Kidney glomerular epithelial cell (primary cell): Measurements from ENCODE around the gene LRRC3B.
A peak's percentile ranks its signal among the peaks of the same experiment; 100 is the strongest.

Experiments used
- DNase-seq: peaks from one replicate; lab custom pipeline; 2025; lab: John Stamatoyannopoulos, UW

The LRRC3B gene

DNA sequence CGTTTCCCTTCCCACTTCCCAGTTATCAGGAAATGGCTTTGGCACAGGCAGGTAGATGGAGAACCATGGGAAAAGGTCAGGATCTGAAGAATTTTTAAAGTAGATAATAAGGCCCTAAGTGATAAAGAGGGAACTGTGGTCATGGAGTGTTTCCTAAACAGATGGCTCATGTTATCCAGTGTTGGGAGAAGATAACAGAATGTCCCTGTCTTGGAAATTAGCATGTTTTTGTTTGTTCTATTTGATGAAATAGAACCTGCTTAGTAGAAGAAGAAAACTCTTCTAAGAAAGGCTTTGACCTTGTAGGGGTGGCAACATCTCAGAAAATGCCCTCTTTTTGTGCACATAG is 8.8 kb downstream of the LRRC3B start:
- no peak for DNase-seq

- DNase-seq: no peak
Measured at GRCh38 chr3:26634601-26635000, 12.0 kb downstream of the LRRC3B start.

DNA sequence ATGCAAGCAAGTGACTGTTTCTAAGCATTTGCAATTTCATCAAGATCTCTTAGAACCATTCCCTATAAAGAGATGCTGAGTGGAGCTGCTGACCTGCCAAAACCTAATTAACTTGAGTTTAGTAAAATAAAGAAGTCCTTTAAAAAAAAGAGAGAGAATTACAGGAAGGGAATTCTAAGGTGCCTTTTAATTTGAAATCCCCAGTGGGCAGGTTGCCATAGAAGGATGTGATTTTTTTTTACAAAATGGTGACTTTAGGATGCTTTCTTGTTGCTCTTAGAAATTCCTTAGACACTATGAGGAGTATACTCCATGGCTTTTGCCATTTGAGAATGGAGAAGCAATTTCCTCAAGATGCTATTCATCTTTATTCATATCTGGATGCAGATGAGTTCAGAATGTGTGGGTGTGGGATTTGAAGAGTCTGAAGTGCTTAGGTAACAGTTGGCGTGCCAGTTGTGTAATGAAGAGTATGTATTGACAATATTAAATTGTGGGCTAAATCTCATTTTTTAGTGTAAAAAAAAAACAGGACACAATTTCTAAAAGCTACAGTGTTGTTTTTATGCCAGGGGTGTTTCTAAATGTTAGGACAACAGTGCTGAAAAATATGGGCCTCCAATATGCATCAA is 13.6 kb downstream of the LRRC3B start:
- DNase-seq: no peak

GRCh38 chr3:26637698-26638097 is 15.1 kb downstream of the LRRC3B start:
- no peak for DNase-seq

DNA sequence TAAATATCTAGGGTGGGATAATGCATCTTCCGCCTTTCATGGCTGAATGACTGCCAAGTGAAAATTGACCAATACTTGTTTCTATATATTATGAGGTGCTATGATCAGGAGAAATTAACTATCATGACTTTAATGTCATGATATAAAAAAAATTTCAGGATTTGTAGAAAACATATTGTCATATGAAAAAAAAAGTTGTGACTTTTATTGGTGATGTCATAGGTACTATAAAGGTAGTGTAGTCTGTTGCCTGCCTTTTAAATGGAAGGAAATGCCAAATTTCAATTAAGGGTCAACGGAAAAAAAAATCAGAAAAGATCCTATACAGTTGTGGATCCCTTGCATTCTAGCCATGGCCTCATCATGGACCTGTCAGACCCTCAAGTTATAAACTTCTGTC is 15.5 kb downstream of the LRRC3B start:
- DNase-seq: no peak

DNA sequence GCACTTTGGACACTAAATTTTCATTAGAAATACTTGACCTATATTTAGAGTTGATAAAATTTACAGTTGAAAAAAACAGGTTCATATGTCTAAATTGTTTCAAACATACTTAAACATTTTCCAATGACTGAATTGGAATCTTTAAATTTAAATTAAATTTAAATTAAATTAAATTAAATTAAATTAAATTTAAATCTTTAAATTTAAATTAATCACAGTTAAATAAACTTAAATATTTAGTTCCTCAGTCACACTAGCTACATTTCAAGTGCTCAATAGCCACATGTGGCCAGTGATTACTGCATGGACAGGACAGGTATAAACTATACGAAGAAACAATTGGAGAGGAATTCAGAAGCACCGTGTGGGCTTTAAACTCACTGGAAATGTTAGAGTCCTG is 16.8 kb downstream of the LRRC3B start:
- no peak for DNase-seq

DNA sequence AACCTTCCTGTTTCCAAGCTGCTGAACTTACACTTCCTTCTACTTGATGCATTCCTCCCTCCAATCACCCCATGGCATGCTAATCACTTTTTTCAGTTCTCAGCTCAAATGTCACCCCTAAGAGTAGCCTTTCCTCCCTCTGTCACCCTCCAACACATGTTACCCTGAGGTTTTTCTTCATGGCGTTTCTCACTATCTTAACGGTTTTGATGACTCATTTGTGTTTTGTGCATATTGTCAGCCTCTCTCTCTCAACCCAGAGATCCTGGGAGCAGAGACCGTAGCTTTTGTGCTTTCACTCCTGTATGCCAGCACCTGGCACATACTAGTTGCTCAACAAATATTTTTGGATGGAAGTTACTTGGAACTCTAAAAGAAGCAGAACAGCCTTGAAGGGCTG is 24.5 kb downstream of the LRRC3B start:
- DNase-seq: no peak

- DNase-seq: no peak
Measured at GRCh38 chr3:26648461-26648860, 25.9 kb downstream of the LRRC3B start.

DNA sequence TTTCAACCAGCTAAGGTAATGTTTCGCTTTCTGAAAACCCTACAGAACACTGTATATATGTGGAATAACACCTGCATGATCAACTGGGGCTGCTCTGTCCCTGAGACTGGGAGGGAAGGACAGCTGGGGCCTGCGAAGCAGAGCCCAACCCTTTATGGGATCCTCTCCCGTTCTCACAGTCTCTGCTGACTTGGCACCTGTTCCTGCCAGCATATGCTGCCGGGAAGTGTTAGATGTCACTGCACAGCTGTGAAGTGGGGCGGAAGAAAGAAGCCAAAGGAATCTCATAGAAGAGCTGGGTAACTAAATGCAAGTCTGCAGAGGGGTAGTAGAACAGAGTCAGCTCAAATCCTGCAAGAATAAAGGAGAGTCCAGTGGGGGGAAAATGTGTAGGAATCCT is 29.6 kb downstream of the LRRC3B start:
- no peak for DNase-seq

DNA sequence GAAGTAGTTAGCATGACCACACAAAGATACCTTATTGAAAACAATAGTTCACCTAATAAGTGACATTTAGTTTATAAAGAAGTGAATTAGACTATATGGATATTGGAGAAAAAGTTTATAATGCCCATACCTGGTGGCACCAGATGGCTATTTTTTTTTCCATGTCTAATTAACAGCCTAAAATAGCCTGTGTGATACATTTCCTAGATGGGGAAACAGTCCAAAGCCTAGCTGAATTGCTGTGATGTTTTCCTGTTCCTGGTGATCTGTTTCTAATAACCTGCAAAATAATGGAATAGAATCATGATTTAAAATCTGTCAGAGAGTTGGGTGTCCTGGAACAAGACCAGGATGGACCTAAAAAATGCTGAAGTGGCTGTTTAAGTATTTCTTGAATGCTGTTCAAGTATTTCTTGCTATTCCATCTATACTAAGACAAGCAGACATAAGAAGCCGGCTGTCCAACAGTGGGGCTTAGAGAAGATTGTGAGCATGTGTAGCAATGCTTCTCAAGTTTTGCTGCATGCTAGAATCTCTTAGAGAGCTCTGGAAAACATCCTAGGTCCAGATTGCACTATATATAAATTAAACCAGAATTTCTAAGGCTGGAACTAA is 31.3 kb downstream of the LRRC3B start:
- DNase-seq: no peak

DNA sequence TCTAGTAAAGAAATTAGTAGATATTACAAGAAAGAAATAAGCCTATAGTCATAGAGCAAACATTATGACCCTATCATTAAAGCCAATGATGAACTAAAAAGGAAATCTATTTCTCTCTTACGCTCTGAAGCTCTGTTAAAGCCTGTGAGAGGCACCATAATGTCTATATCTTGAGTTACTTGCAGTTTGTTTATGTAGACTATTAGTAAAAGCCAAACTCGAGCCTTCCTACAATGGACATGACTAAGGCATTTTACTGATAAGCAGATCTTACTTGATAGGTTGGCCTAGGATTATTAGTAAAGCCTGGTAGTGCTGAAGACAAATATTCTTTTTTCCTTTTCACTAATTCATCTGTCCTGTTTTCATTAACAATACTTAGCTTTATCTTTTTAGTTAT is 32.7 kb downstream of the LRRC3B start:
- DNase-seq: no peak

DNA sequence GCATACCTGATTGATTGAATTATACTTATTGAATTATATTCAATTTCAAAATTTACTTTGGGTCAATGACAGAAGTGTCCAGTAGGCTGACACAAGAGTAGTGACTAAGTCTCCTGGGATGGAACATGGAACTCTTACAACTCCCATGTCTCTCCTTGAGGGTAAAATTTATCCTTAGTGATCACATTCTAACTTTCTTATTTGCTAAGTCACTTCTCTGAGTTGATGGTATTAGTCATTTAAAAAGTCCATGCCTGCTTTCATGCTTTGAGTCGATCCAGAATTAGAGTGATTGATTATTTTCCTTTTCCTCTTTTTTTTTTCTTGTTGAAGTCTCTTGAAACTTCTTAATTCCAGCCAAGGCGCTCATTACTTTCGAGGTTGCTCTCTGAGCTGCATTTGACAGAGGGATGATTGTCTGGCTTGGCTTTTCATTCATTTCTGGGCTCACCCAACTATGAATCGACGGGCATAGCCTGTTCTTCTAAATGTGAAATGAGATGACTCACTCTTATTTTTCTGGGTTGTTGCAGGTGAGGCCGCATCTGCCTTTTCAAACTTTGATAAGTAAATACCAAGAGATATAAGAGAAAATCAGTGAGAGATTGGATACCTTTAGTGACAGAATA is 34.9 kb downstream of the LRRC3B start:
- DNase-seq: peak; percentile 30

- no peak for DNase-seq
Measured at GRCh38 chr3:26668171-26668570, 45.6 kb downstream of the LRRC3B start.

DNA sequence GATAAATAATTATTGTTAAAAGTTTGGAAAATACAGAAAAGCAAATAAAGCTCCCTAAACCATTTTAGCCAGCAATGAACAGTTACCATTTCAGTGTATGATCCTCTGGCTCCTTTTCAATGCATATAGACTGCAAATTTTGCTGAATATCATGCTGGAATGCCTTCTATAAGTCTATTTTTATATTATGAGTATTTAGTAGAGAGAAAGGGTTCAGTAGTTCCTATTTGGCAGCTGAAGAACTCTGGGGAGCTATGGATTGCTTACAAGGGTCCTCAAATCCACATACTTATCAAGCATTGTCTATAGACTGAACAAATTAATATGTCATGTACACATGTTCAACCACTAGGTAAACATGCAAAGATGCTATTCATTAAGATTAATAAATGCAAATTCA is 46.1 kb downstream of the LRRC3B start:
- DNase-seq: no peak

DNA sequence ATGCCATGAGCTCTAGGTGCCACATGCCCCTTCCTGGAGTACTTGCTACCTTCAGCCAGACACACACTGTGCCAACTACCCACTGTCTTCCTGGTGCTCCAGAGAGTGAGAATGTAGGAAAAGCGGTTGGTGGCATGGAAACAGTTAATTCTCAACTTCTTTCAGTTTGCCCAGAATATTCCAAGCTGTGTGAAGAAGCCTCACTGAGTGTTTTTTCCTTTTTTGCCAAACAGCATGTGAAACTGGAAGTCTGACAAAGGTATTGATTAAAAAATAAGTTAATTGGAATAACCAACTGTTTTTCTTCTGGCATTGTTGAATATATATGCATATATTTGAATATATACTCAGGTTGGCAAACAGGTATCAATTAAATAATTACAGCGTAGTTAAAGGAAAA is 52.8 kb downstream of the LRRC3B start:
- no peak for DNase-seq

DNA sequence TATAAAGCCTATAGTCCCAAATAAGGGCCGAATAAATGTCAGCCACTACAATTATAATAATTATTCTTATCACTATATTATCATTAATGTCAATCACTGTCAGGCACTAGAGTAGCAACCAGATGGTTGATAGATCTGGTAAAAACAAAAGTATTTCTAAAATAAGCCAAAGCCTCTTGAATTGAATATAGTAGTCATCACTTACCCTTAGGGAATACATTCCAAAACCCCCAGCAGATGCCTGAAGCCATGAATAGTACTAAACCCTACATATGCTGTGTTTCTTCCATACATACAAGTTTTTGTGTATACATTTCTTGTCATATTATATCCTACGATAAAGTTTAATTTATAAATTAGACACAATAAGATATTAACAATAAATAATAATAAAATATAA is 59.1 kb downstream of the LRRC3B start:
- DNase-seq: no peak

DNA sequence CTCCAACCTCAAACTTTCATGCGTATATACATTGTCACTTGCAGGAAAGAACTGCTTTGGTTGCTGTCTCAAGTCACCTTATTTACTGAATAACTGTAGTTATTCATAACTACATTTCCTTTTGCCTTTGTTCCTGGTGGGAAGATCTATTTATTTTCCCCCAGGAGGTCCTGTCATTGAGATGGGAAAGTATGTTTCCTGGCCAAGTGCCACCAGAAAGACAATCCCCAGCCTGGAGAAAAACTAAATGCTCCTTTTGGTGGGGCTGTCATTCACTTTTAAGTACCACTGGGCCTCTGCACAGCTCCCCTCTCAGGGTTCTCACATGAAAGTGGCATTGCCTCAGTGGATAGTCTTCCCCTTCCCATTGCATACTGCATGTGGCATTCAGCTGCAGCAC is 59.8 kb downstream of the LRRC3B start:
- no peak for DNase-seq

DNA sequence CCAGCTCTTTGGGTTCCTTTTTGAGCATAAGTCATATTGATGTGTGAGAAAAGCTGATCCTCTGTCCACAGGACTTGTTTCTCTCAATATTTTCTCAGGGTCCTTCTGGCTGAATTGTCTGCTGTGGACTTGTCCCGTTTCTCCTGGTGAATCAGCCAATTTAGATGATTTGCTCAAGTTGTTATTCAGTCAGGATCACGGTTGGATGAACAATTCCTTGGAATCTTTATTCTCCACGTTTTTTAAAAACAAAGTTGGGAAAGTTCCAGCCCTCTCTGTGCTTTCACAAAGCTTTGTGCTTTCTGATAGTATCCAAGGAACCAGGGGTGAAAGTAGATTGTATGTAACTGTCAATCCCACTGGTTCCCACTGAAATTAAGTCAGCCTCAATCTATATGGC is 61.3 kb downstream of the LRRC3B start:
- DNase-seq: no peak

- DNase-seq: no peak
Measured at GRCh38 chr3:26687466-26687865, 64.9 kb downstream of the LRRC3B start.

DNA sequence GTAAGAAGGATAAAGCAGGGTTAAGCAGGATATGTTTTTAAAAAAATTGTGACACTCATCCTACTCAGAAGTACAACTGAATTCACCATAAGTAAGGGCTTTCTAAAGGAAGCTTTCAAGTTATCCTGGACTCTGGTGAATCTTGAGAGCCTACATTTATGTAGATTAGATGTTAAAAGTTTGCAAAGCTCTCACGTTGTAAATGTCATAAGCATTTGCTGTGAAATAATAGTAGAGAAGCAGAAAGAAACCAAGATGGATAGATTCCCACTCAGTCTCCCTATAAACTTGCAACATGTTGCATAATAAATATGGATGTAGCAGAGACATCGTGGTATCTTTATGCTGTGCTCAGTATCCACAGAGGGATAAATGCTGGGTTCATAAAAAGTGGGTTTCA is 77.0 kb downstream of the LRRC3B start:
- DNase-seq: no peak

DNA sequence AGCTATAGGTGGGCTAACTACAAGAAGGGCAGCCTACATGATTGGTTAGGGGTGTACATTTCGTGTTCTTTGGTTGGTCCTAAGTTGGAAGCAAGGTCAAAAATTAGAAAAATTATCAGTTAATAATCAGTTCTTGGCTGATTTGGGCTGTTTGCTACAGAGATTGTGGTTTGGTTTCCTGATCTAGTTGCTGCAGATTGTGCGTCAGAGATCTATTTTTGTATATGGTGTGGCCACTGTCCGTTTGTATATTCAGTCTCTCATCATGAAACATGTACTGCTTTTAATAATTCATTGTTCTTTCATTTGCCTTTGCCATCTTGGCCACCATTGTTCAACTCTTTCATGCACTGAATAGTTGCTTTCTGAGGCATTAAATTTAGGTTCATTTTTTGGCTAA is 80.9 kb downstream of the LRRC3B start:
- DNase-seq: no peak

DNA sequence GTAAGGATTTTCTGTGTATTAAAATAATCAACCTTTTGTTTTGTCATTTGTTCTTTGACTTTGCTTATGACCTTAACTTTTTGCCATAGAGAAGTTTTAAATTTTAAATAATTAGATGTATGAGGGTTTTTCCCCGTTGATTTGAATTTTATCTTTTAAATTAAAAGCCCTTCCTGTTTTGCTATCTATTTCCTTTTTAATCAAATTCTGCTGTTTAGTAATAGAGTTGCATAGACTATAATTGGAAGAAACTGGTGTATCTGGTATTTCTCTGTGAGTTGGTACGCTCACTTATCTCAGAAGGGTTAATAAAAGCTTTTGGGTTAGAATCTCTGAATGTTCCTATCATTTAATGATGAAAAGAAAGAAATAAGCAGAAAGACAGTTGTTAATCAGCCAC is 82.2 kb downstream of the LRRC3B start:
- no peak for DNase-seq

- no peak for DNase-seq
Measured at GRCh38 chr3:26708501-26708900, 85.9 kb downstream of the LRRC3B start.
